OCI-LY3 (cell line): ENCODE data around the gene CCDC187.

Experiments
- CTCF ChIP-seq: fragments of 200-600, 300-600 bp; sonication (generic); IDR thresholded peaks from 2 replicates; pipeline ENCODE4 v1.5.1; 2014; ENCODE audit warnings: antibody characterized with exemption, low read length, low read depth
- EZH2phosphoT487 ChIP-seq: fragments of 200-600 bp; shearing (Covaris generic); IDR thresholded peaks from 2 replicates; pipeline ENCODE4 v1.6.1; 2018; ENCODE audit warnings: antibody characterized with exemption, mixed run types, low read depth

GRCh38 chr9:136297766-136298735 lies 5.8 kb downstream of the CCDC187 start:
- TF ChIP-seq CTCF (no peak), EZH2phosphoT487 (no peak)
